GM23338 (cell line): ENCODE measurements around the gene NOLC1.
A peak's percentile ranks its signal among the peaks of the same experiment; 100 is the strongest.

ENCODE experiments used
- TF ChIP-seq, protein P1 (sequence below), 2 experiments: fragments of 200-600 bp in 1 of 2; sonication (generic) in 1 of 2; conservative IDR thresholded peaks; 2 replicates each; pipeline versions ENCODE4 v1.5.1 to v1.6.1; 2016 to 2017; ENCODE audit warnings: antibody characterized with exemption in 2 of 2, low read depth in 2 of 2, mild to moderate bottlenecking in 2 of 2, moderate library complexity in 1 of 2
- TF ChIP-seq, protein P2 (sequence below): IDR thresholded peaks from 2 replicates; pipeline ENCODE4 v1.6.1; 2016; ENCODE audit warnings: antibody characterized with exemption

DNA sequence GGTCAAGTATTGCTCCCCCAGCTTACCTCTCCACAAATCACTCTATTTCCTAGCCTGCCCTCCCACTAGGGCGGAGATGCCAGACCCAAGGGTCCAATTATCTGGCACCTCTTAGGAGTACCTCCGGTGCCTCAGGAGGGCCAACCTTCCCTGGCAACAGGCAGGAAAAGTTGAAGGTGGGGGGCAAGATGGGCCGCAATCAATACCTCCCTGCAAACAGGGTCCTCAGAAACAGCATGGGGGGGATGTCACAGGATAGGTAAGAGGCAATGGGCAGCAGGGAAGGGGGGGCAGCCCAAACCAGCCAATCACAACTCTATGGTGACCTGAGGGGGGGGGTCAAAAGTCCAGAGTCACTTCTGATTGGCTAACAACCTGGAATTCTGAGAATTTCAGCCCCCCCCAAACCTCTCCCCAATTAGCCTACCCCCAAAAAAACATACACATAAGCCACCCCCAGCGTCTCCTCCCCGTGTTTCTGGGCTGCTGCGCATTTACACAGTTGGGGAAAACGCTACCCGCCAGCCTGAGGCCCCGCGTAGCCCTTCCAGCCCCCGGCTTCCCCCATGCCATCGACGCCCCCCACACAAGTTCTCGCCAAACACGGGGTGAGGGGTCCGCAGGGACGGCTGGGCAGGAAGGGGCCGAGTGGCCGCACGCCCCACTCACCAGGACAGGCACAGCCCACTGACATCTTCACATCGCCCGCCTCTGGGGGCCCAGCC lies 32.6 kb upstream of the NOLC1 start:
- TF ChIP-seq, protein P1, sequence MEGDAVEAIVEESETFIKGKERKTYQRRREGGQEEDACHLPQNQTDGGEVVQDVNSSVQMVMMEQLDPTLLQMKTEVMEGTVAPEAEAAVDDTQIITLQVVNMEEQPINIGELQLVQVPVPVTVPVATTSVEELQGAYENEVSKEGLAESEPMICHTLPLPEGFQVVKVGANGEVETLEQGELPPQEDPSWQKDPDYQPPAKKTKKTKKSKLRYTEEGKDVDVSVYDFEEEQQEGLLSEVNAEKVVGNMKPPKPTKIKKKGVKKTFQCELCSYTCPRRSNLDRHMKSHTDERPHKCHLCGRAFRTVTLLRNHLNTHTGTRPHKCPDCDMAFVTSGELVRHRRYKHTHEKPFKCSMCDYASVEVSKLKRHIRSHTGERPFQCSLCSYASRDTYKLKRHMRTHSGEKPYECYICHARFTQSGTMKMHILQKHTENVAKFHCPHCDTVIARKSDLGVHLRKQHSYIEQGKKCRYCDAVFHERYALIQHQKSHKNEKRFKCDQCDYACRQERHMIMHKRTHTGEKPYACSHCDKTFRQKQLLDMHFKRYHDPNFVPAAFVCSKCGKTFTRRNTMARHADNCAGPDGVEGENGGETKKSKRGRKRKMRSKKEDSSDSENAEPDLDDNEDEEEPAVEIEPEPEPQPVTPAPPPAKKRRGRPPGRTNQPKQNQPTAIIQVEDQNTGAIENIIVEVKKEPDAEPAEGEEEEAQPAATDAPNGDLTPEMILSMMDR (conservative IDR thresholded peaks at IDR 0.05; ENCODE audit: low read depth in 2 of 2) = no peak
- TF ChIP-seq, protein P2, sequence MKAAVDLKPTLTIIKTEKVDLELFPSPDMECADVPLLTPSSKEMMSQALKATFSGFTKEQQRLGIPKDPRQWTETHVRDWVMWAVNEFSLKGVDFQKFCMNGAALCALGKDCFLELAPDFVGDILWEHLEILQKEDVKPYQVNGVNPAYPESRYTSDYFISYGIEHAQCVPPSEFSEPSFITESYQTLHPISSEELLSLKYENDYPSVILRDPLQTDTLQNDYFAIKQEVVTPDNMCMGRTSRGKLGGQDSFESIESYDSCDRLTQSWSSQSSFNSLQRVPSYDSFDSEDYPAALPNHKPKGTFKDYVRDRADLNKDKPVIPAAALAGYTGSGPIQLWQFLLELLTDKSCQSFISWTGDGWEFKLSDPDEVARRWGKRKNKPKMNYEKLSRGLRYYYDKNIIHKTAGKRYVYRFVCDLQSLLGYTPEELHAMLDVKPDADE = 0 out of 2 replicates have a peak, but pooled peaks have one; percentile 41
